ENCODE data around the gene TPCN2.
A peak's percentile ranks its signal among the peaks of the same experiment; 100 is the strongest.

Gene TPCN2

GRCh38 chr11:69078508-69078907 lies 29.8 kb downstream of the TPCN2 start:
- Mint-ChIP-seq H3K27me3 (ENCODE audit: low read depth) (no peaks in the 10 kb centered on the region), H3K4me3 (no peak overlapping the region), H3K9me3 (no peaks in the 10 kb centered on the region), H3K27ac (no peak overlapping the region), H3K36me3 (ENCODE audit: low read depth) (peaks cover 7% of the 10 kb centered on the region), H3K4me1 (ENCODE audit: low read depth) (peaks cover 9% of the 10 kb centered on the region)
- DNase-seq (ENCODE audit: low spot score) = no peak

GRCh38 chr11:69078930-69079605 lies 30.3 kb downstream of the TPCN2 start:
- DNase-seq (ENCODE audit: low spot score) = no peak
- no peak overlapping the region for H3K27ac Mint-ChIP-seq
- no peak overlapping the region for H3K4me3 Mint-ChIP-seq
- no peaks in the 10 kb centered on the region for H3K27me3 Mint-ChIP-seq (ENCODE audit: low read depth)
- no peaks in the 10 kb centered on the region for H3K9me3 Mint-ChIP-seq
- peaks cover 9% of the 10 kb centered on the region for H3K4me1 Mint-ChIP-seq (ENCODE audit: low read depth)
- peaks cover 7% of the 10 kb centered on the region for H3K36me3 Mint-ChIP-seq (ENCODE audit: low read depth)

DNA sequence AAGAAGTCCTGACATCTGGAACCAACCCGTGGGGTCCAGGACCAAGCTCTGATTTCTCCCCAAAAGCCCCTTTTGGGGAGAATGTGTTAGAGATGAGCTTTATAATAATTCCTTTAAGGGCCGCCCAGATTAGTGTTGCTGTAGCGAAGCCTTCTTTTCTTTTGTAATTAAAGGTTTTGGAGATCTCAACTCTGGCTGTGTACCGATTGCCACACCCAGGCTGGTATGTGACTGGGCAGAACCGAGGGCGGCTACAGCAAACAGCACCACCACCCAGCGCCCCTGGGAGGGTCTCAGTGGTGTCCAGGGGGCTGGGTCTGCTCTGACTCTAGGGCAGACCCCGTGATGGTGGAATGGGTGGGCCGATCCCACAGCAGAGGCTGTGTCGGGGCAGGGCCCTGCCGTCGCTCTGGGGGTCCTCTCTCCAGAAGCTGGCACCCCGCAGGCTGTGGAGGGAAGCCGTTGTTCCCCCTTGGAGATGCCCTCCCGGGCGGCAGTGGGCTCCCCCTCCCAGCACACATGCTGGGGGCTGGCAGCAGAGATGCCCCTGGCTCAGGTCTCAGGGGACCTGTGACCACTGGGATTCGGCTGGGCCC lies 31.0 kb downstream of the TPCN2 start:
- H3K27ac Mint-ChIP-seq = peak overlapping the region; percentile 85
- no peaks in the 10 kb centered on the region for H3K27me3 Mint-ChIP-seq (ENCODE audit: low read depth)
- peaks cover 7% of the 10 kb centered on the region for H3K36me3 Mint-ChIP-seq (ENCODE audit: low read depth)
- no peak overlapping the region for H3K4me3 Mint-ChIP-seq
- DNase-seq (ENCODE audit: low spot score) = no peak
- H3K4me1 Mint-ChIP-seq (ENCODE audit: low read depth) = peaks cover 9% of the 10 kb centered on the region
- H3K9me3 Mint-ChIP-seq = no peaks in the 10 kb centered on the region

DNA sequence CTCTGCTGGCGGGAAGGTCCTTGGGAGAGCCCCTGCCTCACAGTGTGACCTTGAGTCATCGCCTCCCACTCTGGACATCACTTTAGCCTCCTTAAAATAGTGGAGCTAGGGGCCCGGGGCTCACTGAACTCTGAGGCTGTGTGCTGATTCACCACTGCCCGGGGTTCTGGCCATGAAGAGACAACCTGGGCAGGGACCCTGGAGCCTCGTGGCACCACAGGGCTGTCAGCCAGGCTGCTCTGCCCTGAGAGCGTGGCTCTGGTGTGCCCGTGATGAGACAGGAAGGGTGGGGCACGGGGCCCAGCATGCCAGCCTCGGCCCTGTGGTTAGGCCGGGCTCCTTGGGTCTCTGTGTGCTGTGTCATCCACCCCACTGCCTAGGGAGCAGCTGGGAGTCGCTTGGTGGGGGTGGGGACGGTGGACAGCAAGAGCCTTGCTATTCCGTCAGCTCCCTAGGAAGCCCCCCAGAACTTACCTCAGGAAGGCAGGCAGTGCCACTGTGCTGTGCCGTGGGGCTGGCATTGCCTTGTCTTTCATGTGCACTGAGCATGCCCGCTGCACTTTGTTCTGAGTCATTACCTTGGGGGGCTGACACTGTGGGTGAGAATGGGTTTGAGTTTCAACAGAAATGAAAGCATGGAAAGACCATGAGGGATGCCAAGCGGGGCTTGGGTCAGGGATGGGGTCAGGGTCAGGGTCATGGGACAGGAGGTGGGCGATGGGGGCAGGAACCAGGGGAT lies 31.7 kb downstream of the TPCN2 start:
- peak overlapping the region; percentile 26 for H3K4me3 Mint-ChIP-seq
- no peak for DNase-seq (ENCODE audit: low spot score)
- H3K9me3 Mint-ChIP-seq = no peaks in the 10 kb centered on the region
- H3K4me1 Mint-ChIP-seq (ENCODE audit: low read depth) = peaks cover 9% of the 10 kb centered on the region
- peaks cover 7% of the 10 kb centered on the region for H3K36me3 Mint-ChIP-seq (ENCODE audit: low read depth)
- H3K27me3 Mint-ChIP-seq (ENCODE audit: low read depth) = no peaks in the 10 kb centered on the region
- peak overlapping the region; percentile 85 for H3K27ac Mint-ChIP-seq

DNA sequence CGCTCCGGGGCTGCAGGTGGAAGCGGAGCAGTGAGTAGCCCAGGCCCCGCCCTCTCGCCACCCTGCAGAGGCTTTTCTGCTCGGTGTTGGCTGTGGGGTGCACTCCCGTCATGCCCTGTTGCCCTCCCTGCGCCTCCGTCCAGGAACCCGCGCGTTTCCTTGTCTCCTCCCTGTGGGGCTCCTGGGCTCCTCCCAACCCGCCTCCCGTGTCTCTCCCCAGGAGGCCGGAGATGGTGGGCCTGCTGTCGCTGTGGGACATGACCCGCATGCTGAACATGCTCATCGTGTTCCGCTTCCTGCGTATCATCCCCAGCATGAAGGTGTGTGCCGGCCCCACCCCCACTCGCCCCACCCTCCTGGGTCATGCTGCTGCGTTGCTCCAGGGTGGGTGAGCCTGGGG lies 32.4 kb downstream of the TPCN2 start:
- Mint-ChIP-seq H3K27ac (peak overlapping the region; percentile 85), H3K36me3 (ENCODE audit: low read depth) (peaks cover 7% of the 10 kb centered on the region), H3K4me3 (no peak overlapping the region)

GRCh38 chr11:69083531-69084247 lies 35.0 kb downstream of the TPCN2 start:
- DNase-seq (ENCODE audit: low spot score) = no peak
- peaks cover 7% of the 10 kb centered on the region for H3K4me1 Mint-ChIP-seq (ENCODE audit: low read depth)
- H3K36me3 Mint-ChIP-seq (ENCODE audit: low read depth) = peaks cover 10% of the 10 kb centered on the region
- no peak overlapping the region for H3K4me3 Mint-ChIP-seq
- no peak overlapping the region for H3K27ac Mint-ChIP-seq
- no peaks in the 10 kb centered on the region for H3K27me3 Mint-ChIP-seq (ENCODE audit: low read depth)
- H3K9me3 Mint-ChIP-seq = no peaks in the 10 kb centered on the region

More for the DNA sequence above, 32.4 kb downstream of the TPCN2 start:
- no peak for DNase-seq (ENCODE audit: low spot score)
- Mint-ChIP-seq H3K27me3 (ENCODE audit: low read depth) (no peaks in the 10 kb centered on the region), H3K4me1 (ENCODE audit: low read depth) (peaks cover 7% of the 10 kb centered on the region), H3K9me3 (no peaks in the 10 kb centered on the region)

DNA sequence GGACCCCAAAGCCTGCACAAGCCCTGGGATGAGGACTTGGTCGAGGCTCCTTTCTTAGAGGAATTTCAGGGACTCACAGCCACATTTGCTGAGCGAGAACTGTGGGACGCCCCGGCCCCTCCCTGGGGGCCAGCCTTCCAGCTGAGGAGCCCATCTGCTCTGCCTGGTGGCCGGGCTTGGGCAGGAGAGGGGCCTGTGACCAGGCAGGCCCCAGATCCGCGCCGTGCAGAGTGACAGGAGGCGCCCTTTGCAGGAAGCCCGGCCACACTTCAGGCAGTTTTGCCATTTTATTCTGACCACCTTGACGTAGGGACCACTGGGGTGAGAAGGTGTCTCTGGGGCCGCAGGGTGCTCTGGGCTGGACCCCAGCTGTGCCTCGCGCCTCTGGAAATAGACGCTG lies 35.6 kb downstream of the TPCN2 start:
- no peaks in the 10 kb centered on the region for H3K27me3 Mint-ChIP-seq (ENCODE audit: low read depth)
- H3K9me3 Mint-ChIP-seq = no peaks in the 10 kb centered on the region

GRCh38 chr11:69085490-69086095 lies 36.9 kb downstream of the TPCN2 start:
- no peak overlapping the region for H3K4me3 Mint-ChIP-seq
- H3K27me3 Mint-ChIP-seq (ENCODE audit: low read depth) = no peaks in the 10 kb centered on the region
- H3K9me3 Mint-ChIP-seq = no peaks in the 10 kb centered on the region
- no peak overlapping the region for H3K27ac Mint-ChIP-seq
- peaks cover 18% of the 10 kb centered on the region for H3K36me3 Mint-ChIP-seq (ENCODE audit: low read depth)
- peaks cover 3% of the 10 kb centered on the region for H3K4me1 Mint-ChIP-seq (ENCODE audit: low read depth)
- no peak for DNase-seq (ENCODE audit: low spot score)

More for the DNA sequence above, 35.6 kb downstream of the TPCN2 start:
- Mint-ChIP-seq H3K4me1 (ENCODE audit: low read depth) (peaks cover 7% of the 10 kb centered on the region), H3K36me3 (ENCODE audit: low read depth) (peaks cover 10% of the 10 kb centered on the region), H3K4me3 (no peak overlapping the region), H3K27ac (no peak overlapping the region)
- no peak for DNase-seq (ENCODE audit: low spot score)

DNA sequence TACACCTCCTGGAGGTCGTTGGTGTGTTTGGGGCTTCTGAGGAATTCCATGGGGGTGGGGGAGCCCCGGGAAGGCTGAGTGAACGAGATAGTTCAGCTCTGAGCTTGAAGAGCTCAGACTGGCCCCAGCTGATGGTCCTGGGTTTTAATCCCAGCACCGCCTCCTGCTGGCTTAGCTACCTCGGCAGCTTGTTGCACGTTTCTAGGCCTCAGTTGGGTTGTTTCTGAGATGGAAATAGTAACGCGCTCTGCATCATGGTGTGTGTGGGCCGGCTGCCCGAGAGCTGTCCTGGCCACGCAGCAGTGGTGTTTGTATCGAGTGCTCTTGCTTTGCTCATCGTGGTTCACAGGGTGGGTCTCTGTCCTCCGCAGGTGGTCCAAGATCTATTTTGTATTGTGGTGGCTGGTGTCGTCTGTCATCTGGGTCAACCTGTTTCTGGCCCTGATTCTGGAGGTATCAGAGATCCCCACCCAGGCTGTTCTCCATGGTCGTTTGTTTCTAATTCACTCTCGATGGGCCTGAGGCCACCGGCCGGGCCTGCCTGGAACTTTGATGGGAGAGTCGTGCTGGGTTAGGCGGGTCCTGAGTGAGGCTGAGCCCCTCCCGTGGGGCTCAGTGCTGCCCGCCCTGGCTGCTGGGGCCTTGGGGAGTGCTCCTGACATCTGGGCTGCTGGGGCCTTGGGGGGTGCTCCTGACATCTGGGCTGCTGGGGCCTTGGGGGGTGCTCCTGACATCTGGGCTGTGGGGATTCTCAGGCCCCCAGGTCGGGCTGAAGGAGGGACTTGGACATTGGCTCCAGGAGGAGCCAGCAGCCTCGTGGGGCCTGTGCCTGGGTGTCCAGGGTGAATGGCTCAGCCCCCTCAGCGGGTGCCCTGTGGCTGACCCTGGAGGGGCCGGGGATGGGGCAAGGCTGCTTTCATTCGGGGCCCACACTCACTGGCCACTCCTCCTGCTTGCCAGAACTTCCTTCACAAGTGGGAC lies 37.7 kb downstream of the TPCN2 start:
- Mint-ChIP-seq H3K36me3 (ENCODE audit: low read depth) (peaks cover 18% of the 10 kb centered on the region), H3K4me1 (ENCODE audit: low read depth) (no peaks in the 10 kb centered on the region), H3K27me3 (ENCODE audit: low read depth) (no peaks in the 10 kb centered on the region), H3K27ac (no peak overlapping the region), H3K4me3 (no peak overlapping the region), H3K9me3 (no peaks in the 10 kb centered on the region)
- no peak for DNase-seq (ENCODE audit: low spot score)

DNA sequence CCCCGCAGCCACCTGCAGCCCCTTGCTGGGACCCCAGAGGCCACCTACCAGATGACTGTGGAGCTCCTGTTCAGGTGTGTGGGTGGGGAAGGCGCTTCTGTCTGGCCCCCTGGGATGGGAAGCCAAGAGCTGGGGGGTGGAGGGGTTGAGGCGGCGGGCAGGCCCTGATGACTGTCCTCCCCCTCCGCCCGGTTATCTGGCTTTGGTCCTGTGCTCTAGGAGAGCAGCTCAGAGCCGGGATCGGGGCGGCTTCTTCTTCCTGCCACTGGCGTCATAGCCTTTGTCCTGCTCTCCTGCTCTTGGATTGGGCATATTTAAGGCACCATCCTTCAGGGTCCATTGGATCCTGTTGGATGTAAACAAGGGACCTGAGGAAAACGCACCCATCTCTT lies 38.4 kb downstream of the TPCN2 start:
- Mint-ChIP-seq H3K27ac (no peak overlapping the region), H3K36me3 (ENCODE audit: low read depth) (peaks cover 16% of the 10 kb centered on the region), H3K27me3 (ENCODE audit: low read depth) (no peaks in the 10 kb centered on the region), H3K4me3 (no peak overlapping the region), H3K9me3 (no peaks in the 10 kb centered on the region), H3K4me1 (ENCODE audit: low read depth) (no peaks in the 10 kb centered on the region)
- no peak for DNase-seq (ENCODE audit: low spot score)

DNA sequence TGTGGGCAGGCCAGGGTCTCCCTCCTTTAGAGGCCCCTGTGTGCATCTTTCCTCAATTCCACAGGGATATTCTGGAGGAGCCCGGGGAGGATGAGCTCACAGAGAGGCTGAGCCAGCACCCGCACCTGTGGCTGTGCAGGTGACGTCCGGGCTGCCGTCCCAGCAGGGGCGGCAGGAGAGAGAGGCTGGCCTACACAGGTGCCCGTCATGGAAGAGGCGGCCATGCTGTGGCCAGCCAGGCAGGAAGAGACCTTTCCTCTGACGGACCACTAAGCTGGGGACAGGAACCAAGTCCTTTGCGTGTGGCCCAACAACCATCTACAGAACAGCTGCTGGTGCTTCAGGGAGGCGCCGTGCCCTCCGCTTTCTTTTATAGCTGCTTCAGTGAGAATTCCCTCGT lies 39.1 kb downstream of the TPCN2 start:
- Mint-ChIP-seq H3K27me3 (ENCODE audit: low read depth) (no peaks in the 10 kb centered on the region), H3K4me1 (ENCODE audit: low read depth) (no peaks in the 10 kb centered on the region), H3K4me3 (no peak overlapping the region), H3K27ac (no peak overlapping the region), H3K36me3 (ENCODE audit: low read depth) (peaks cover 15% of the 10 kb centered on the region), H3K9me3 (no peaks in the 10 kb centered on the region)
- DNase-seq (ENCODE audit: low spot score) = no peak

- no peaks in the 10 kb centered on the region for H3K27me3 Mint-ChIP-seq (ENCODE audit: low read depth)
- peak; percentile 22 for DNase-seq (ENCODE audit: low spot score)
- no peak overlapping the region for H3K27ac Mint-ChIP-seq
- no peak overlapping the region for H3K4me3 Mint-ChIP-seq
- H3K9me3 Mint-ChIP-seq = no peaks in the 10 kb centered on the region
- H3K4me1 Mint-ChIP-seq (ENCODE audit: low read depth) = no peaks in the 10 kb centered on the region
- peaks cover 17% of the 10 kb centered on the region for H3K36me3 Mint-ChIP-seq (ENCODE audit: low read depth)
Measured at GRCh38 chr11:69088676-69089146, 40.0 kb downstream of the TPCN2 start.

- H3K9me3 Mint-ChIP-seq = no peaks in the 10 kb centered on the region
- H3K4me1 Mint-ChIP-seq (ENCODE audit: low read depth) = no peaks in the 10 kb centered on the region
- H3K27ac Mint-ChIP-seq = no peak overlapping the region
- H3K36me3 Mint-ChIP-seq (ENCODE audit: low read depth) = peaks cover 17% of the 10 kb centered on the region
- no peak overlapping the region for H3K4me3 Mint-ChIP-seq
- no peaks in the 10 kb centered on the region for H3K27me3 Mint-ChIP-seq (ENCODE audit: low read depth)
- no peak for DNase-seq (ENCODE audit: low spot score)
Measured at GRCh38 chr11:69089258-69089657, 40.5 kb downstream of the TPCN2 start.

All from T-helper 2 cell treated with Interferon-gamma antibody and Interleukin-4, amounts not matched to agents 5 μg/mL and 100 μg/mL, for 36 hours (primary cell).